UCSD-AML1 (cell line): ENCODE data around the gene TNPO3.
A peak's percentile ranks its signal among the peaks of the same experiment; 100 is the strongest.
"Not testable (repeated sequence)": the region's sequence is repeated elsewhere in the genome, so short reads cannot be mapped to it uniquely, and the experiment has no call there.

Experiments used
- DNase-seq: peaks from one replicate; lab custom pipeline; 2025; ENCODE audit not compliant: unreplicated experiment; lab: John Stamatoyannopoulos, UW

The TNPO3 gene

DNA sequence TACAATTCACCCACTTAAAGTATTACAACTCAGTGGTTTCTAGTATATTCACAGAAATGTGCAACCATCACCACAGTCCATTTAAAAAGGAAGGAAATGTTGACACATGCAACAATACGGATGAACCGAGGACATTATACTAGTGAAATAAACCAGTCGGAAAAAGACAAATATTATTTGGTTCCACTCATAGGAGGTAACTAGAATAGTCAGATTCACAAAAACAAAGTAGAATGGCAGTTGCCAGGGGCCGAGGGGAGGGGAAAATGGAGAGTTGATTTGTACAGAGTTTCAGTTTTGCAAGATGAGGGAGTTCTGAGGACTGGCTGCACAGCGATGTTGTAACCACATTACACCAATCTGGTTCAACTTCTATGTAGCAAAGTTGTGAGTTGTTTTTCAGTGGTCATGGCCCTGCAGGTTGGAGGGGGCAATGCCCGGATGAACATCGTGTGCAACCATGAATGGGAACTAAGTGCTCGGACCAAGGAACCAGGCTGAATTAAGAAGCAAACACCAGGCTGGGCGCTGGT is 17.6 kb upstream of the TNPO3 start:
- no peak for DNase-seq

GRCh38 chr7:129069021-129069420 is 14.1 kb upstream of the TNPO3 start:
- DNase-seq: peak; percentile 20

- no peak for DNase-seq
These were observed 13.1 kb upstream of the TNPO3 start for GRCh38 chr7:129067943-129068548.

DNA sequence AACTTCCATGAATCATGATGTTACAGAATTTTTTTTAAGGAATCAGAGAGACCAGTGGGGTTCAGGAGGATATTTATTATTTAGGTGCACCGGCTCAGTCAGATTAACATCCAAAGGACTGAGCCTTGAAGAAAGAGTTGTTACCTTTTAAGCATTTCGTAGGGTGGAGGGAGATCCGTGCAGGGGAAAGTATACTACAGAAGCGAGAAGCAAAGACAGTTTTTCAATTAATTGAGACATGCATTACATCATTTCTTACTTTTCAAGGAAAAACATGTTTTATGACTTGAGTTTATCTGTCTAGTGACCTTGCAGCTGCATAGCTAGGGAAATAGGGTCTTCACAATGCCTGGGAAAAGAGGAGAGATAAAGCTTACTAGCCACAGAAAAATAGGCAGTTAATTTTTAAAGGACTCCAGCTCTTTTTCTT is 12.2 kb upstream of the TNPO3 start:
- DNase-seq: not testable (repeated sequence)

DNA sequence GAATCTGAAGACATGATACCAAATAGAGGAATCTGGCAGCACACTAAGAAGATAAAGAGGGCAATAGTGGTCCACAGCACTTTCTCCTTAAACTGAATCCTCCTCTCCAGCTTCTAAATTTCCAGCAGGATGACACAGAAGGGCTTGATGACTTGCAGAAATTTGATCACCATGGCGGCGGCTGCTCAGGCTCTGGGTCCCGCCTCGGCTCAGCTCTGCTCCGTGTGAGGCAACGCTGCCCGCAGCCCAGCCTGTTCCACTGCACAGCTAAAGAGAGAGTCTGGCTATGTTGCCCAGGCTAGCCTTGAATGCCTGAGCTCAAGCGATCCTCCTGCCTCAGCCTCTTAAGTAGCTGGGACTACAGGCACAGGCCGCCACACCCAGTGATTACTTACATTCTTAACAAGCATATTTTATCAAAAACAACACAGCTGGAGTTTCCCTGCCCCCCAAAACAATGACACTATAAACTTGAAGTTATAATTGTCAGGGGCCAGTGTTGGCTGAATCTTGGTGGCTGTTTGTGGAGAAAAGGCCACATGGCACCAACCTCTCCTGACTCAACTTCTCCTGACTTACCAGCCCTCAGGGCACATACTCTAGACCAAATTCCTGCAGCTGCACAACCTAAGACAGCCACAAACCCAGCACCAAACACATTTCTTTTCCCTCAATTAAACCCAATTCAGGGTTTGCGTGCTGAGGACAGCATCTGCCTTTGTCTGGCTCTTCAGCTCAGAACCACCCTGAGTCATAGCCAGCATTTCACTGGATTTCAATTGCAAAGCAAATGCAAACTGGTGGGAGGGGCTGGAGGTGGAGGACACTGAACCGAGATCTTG is 11.6 kb upstream of the TNPO3 start:
- no peak for DNase-seq

DNA sequence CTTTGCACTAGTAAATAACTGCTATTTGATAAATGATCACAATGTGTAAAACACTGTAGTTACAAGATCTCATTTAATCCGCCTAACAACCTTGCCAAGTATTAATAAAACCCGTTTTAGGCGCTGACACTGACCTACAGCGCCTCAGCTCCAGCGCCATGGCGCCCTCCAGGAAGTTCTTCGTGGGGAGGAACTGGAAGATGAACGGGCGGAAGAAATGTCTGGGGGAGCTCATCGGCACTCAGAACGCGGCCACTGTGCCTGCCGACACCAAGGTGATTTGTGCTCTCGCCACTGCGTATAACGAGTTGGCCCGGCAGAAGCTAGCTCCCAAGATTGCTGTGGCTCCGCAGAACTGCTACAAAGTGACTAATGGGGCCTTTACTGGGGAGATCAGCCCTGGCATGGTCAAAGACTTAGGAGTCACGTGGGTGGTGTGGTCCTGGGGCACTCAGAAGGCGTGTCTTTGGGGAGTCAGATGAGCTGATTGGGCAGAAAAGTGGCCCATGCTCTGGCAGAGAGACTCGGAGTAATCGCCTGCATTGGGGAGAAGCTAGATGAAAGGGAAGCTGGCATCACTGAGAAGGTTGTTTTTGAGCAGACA is 1.1 kb upstream of the TNPO3 start:
- DNase-seq: no peak

DNA sequence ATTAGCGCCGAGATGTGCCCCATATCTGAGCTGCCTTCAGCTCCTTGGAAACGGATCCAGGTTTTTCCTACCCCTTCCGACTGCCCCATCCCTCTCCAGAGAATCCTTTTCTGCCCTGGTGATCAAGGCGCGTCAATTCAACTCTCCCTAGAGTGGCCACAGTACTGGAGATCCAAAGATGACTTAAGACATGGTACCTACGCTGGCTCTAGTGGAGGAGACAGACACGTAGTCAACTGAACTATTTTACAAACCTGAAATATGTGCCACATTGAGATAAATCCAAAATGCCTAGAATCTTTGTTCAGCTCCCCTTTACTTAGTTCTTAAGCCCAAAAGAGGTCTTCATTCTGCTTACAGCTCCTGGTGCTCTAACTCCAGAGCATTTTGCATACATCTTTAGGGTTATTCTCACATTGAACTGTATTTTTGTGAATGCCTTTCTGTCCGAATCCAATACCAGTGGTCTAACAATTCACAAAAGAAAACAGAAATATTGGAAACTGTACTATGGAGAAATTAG is 444 bp upstream of the TNPO3 start:
- no peak for DNase-seq

DNA sequence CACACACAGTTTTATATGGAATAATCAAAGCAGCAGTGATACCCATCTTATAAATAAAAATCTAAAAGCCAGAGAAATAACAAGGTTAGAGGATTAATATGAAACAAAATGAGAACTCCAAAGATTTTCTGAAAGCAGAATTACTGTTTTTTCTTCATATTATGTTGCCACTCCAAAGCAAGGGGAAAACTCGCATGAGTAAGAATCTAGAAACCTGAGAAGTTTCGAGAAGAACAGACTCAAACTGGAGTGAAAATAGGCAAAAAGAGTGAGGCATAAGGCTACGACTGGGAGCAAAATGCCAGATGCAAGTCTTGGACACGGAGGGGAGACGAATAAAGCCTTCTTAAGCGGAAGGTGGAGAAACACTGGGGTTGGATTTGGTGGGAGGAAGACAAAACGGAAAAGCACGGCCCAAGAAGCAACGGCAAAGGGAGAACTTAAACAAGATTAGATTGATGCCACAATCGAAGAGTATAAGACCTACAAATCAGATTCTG is 923 bp downstream of the TNPO3 start:
- DNase-seq: no peak

- DNase-seq: no peak
These were observed 2.5 kb downstream of the TNPO3 start for GRCh38 chr7:129052441-129052840.

GRCh38 chr7:129051459-129051858 is 3.5 kb downstream of the TNPO3 start:
- not testable (repeated sequence) for DNase-seq

DNA sequence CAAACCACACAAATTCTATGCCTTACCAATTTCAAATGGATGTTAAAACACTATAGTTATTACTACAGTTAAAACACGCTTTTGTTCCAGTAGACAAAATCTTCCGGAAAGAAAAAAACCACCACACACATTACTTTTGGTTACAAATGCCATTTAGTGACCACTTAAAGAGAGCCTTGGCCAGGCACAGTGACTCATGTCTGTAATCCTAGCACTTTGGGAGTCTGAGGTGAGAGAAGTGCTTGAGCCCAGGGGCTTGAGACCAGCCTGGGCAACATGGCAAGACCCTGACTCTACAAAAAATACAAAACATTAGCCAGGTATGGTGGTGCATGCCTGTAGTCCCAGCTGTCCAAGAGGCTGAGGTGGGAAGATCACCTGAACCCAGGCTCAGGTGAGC is 7.2 kb downstream of the TNPO3 start:
- DNase-seq: no peak

- DNase-seq: no peak
These were observed 9.2 kb downstream of the TNPO3 start for GRCh38 chr7:129045682-129046081.

DNA sequence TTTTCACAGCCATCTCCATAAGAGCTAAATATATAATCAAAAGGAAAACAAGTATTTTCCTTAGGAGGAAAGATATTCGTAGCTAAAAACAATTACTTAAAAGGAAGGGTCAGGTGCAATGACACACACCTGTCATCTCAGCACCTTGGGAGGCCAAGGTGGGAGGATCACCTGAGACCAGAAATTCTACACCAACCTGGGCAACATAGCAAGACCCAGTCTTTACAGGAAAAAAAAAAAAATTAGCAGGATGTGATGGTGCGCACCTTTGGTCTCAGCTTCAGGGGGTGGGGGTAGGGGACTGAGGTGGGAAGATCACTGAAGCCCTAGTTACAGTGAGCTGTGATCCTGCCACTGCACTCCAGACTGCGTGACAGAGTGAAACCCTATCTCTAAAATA is 11.9 kb downstream of the TNPO3 start:
- DNase-seq: no peak

DNA sequence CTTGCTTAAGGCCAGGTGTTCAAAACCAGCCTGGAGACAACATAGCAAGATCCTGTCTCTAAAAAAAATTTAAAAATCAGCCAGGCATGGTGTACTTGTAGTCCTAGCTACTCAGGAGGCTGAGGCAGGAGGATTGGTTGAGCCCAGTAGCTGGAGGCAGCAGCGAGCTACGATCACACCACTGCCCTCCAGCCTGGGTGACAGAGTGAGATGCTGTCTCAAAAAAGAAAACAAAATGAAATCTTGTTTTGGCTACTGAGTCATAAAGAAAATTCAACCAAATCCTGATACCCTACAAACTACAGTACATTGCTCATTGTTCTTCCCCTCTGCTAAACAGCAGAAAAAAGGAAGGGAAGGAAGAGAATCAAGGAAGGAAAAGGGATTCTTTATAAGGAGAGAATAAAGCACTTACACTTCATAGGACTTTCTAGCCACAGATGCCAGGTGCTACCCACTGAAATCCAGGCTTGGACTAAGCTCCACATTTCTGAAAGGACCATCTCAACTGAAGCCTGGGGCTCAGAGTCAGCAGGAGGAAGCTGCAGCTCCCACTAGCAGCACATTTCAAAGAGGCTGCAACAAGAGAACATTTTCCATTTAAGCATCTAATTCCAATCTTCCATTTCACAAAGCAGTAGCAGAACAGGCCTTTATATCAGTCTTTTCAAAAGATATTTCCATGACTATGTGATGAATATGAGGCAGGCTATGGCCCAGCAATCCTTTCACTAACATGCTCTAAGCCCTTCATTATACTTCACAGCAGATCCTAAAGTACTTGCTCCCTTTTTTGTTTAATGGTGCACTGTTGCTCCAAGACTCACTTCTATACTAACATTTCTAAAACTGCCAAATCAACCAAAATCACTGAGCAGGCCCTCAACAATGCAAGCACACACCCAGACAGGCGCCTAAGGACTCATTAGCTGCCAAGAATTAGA is 13.5 kb downstream of the TNPO3 start:
- DNase-seq: no peak

- DNase-seq: not testable (repeated sequence)
These were observed 16.4 kb downstream of the TNPO3 start for GRCh38 chr7:129038468-129038867.

DNA sequence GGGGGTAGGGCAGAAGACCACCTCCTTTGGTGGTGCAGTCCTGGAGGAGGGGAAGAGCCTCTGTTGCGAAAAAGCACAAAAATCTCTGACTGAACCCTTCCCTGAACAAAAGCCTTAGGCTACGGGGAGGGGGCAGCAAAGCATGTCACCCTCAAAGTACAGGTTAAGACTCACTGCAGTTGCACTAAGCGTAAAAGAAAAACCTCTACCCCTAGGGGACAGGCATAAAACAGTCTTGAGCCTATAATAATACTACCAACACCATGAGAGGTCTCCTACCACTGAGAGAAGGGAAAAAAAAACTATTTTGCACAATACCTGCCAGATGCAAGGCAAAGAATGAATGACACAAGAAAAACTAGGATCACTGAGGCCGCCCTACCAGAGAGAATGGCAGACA is 17.3 kb downstream of the TNPO3 start:
- DNase-seq: no peak

DNA sequence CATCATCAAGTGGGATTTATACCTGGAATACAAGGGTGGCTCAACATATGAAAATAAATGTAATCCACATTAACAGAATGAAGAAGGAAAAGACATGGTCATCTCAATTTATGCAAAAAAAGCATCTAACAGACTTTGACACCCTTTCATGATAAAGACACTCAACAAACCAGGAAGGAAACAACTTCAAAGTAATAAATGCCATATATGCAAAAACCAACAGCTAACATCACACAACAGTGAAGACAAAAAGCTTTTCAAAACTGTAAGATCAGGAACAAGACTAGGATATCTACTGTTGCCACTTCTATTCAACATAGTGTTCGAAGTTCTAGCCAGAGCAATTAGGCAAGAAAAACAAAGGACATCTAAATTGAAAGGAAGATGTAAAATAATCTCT is 22.9 kb downstream of the TNPO3 start:
- no peak for DNase-seq

GRCh38 chr7:129030440-129030839 is 24.5 kb downstream of the TNPO3 start:
- no peak for DNase-seq

GRCh38 chr7:129024125-129024524 is 30.8 kb downstream of the TNPO3 start:
- DNase-seq: no peak

DNA sequence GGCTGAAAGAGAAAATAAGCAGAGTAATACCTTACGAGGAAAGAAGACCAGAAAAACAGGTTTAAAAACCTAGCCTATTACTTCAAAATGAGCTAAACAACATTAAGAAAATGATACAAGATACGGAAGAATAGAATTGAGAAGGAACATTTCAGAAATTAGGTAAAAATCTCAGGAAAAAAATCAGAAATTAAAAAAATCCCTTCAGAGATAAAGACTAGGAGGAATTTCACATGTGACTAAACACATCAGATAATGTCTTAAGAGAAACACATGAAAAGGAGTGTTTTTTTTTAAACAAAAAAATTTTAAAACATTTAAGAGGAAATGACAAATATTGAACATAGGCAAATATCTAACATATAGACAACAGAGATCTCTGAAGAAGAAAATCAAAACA is 33.3 kb downstream of the TNPO3 start:
- no peak for DNase-seq
